ENCODE data around the gene AQP2. TPM values are rescaled to one million over a fixed set of nuclear protein-coding genes. Genes with fewer than 3 reads are reported as not detected.

AQP2 gene
- total RNA-seq, 4 donors from 2014 or later: not detected

- Histone ChIP-seq H3K9me3 (no peaks in the 10 kb centered on the region), H3K27me3 (peaks cover 0 to 3% (median 0%) of the 10 kb centered on the region in 4 donors), H3K27ac (peak overlapping the region in 1 of 4 donors; percentile 9), H3K4me3 (no peak overlapping the region), H3K36me3 (no peaks in the 10 kb centered on the region), H3K4me1 (peaks cover under 1 to 19% (median 8%) of the 10 kb centered on the region in 3 donors)
- WGBS, 2 donors: 80 to 100% methylated on average over 2 to 3 of the region's 4 CpGs
- TF ChIP-seq POLR2A (IDR thresholded peaks at IDR 0.05): no peak
- no peak for TF ChIP-seq CTCF (IDR thresholded peaks at IDR 0.05)
- intact Hi-C loops (cut with DNase I): no loop called here
- no peak for DNase-seq
These were observed 41.2 kb upstream of the AQP2 start for GRCh38 chr12:49909356-49909755.

- DNase-seq: no peak
- Histone ChIP-seq H3K27me3 (no peaks in the 10 kb centered on the region), H3K4me1 (peaks cover 0 to 14% (median 5%) of the 10 kb centered on the region in 3 donors), H3K27ac (peak overlapping the region in 1 of 4 donors; percentile 53), H3K9me3 (no peaks in the 10 kb centered on the region), H3K4me3 (no peak overlapping the region), H3K36me3 (no peaks in the 10 kb centered on the region)
- intact Hi-C loops (cut with DNase I): no loop called here
- TF ChIP-seq POLR2A (IDR thresholded peaks at IDR 0.05): no peak
- no peak for TF ChIP-seq CTCF (IDR thresholded peaks at IDR 0.05)
- whole genome bisulfite sequencing, 2 donors: 29 to 48% methylated on average over 11 to 12 of the region's 16 CpGs
These were observed 40.7 kb upstream of the AQP2 start for GRCh38 chr12:49909826-49910225.

- Histone ChIP-seq H3K9me3 (no peaks in the 10 kb centered on the region), H3K36me3 (no peaks in the 10 kb centered on the region), H3K4me1 (peaks cover 0 to 13% (median 5%) of the 10 kb centered on the region in 3 donors), H3K27me3 (no peaks in the 10 kb centered on the region), H3K27ac (peak overlapping the region in 1 of 4 donors; percentile 53), H3K4me3 (no peak overlapping the region)
- TF ChIP-seq CTCF (IDR thresholded peaks at IDR 0.05) (no peak), POLR2A (IDR thresholded peaks at IDR 0.05) (no peak)
- no peak for DNase-seq
- WGBS, 2 donors: 89 to 93% methylated on average over 9 to 10 of the region's 15 CpGs
- intact Hi-C loops (cut with DNase I): no loop called here
These were observed 40.0 kb upstream of the AQP2 start for GRCh38 chr12:49910331-49911212.

- DNase-seq: no peak
- no peaks in the 10 kb centered on the region for H3K27me3 ChIP-seq
These were observed 39.3 kb upstream of the AQP2 start for GRCh38 chr12:49911213-49911605.

More at GRCh38 chr12:49911213-49911605, 39.3 kb upstream of the AQP2 start:
- WGBS, 2 donors: 87 to 96% methylated on average over 2 of the region's 2 CpGs
- intact Hi-C loops (cut with DNase I): no loop called here
- no peak overlapping the region for H3K4me3 ChIP-seq
- H3K4me1 ChIP-seq: peaks cover 0 to 18% (median 5%) of the 10 kb centered on the region in 3 donors
- no peak overlapping the region for H3K27ac ChIP-seq
- H3K36me3 ChIP-seq: no peaks in the 10 kb centered on the region
- TF ChIP-seq CTCF (IDR thresholded peaks at IDR 0.05) (no peak), POLR2A (IDR thresholded peaks at IDR 0.05) (no peak)
- no peaks in the 10 kb centered on the region for H3K9me3 ChIP-seq
